Mesodermal cell (in vitro differentiated cells): ENCODE measurements around the gene NBAS.
"Not testable (repeated sequence)": the region's sequence is repeated elsewhere in the genome, so short reads cannot be mapped to it uniquely, and the experiment has no call there.

Experiments used
- H3K27ac ChIP-seq: 2 replicates; pipeline ENCODE4 v1.7.0; 2013; ENCODE audit warnings: mild to moderate bottlenecking, low read depth, low read length, moderate library complexity; ENCODE audit not compliant: severe bottlenecking
- H3K36me3 ChIP-seq: 2 replicates; pipeline ENCODE4 v1.7.1; 2013; ENCODE audit warnings: mild to moderate bottlenecking, low read length, moderate library complexity; ENCODE audit not compliant: control insufficient read depth, insufficient read depth
- H3K4me1 ChIP-seq: one replicate; pipeline ENCODE4 v1.7.1; 2013; ENCODE audit warnings: mild to moderate bottlenecking, low read length; ENCODE audit not compliant: insufficient read depth, control insufficient read depth, poor library complexity, severe bottlenecking
- H3K4me3 ChIP-seq: 2 replicates; pipeline ENCODE4 v1.7.0; 2013; ENCODE audit warnings: low read length, control low read depth, mild to moderate bottlenecking; ENCODE audit not compliant: insufficient read depth, poor library complexity, severe bottlenecking; ENCODE audit errors: extremely low read depth
- H3K9me3 ChIP-seq: 2 replicates; pipeline ENCODE4 v1.7.1; 2013; ENCODE audit warnings: mild to moderate bottlenecking, low read length, moderate library complexity; ENCODE audit not compliant: control insufficient read depth
- WGBS, 2 experiments: methylation state at CpG; one replicate each; pipeline ENCODE4 v1.1.5; 2013; ENCODE audit warnings: missing lambda C conversion rate in 2 of 2; ENCODE audit not compliant: insufficient coverage in 2 of 2; 5-methylcytosine and 5-hydroxymethylcytosine counted together

Gene NBAS

DNA sequence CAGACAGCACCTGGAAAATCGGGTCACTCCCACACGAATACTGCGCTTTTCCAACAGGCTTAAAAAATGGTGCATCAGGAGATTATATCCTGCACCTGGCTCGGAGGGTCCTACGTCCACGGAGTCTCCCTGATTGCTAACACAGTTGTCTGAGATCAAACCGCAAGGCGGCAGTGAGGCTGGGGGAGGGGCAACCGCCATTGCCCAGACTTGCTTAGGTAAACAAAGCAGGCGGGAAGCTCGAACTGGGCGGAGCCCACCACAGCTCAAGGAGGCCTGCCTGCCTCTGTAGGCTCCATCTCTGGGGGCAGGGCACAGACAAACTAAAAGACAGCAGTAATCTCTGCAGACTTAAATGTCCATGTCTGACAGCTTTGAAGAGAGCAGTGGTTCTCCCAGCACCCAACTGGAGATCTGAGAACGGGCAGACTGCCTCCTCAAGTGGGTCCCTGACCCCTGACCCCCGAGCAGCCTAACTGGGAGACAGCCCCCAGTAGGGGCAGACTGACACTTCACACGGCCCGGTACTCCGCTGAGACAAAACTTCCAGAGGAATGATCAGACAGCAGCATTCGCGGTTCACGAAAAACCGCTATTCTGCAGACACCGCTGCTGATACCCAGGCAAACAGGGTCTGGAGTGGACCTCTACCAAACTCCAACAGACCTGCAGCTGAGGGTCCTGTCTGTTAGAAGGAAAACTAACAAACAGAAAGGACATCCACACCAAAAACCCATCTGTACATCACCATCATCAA, 121.2 kb downstream of the NBAS start:
- H3K4me1 ChIP-seq = peaks cover 20% of the 10 kb centered on the region
- H3K36me3 ChIP-seq, H3K4me3 ChIP-seq, H3K27ac ChIP-seq, H3K9me3 ChIP-seq: not testable (repeated sequence)
- WGBS, 2 experiments = 90 to 92% methylated on average over 16 to 18 of the region's 22 CpGs

- H3K36me3 ChIP-seq, H3K9me3 ChIP-seq, H3K4me3 ChIP-seq, H3K27ac ChIP-seq: not testable (repeated sequence)
- peaks cover 20% of the 10 kb centered on the region for H3K4me1 ChIP-seq
- WGBS, 2 experiments = 96% methylated on average over 10 of the region's 10 CpGs; no CpG with 5 or more reads in 1 of the 2 experiments
These were observed 121.8 kb downstream of the NBAS start for GRCh38 chr2:15439366-15439765.

DNA sequence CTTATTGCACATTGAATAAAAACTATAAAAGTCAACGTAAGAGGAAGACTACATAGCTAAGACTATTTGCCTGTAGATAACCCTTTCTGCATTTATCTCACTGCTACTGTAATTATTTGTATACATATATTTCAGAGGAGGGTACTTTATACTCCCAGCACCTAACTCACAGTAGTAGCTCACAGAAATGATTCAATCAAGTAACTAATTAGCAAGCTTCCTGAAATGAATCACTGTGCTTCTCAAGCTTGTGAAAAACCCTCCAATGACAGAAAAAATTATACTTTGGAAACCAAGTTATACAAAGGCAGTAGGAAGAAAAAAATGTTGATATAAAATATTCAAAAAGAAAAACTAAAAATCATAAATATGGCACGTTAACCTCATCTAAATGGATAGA, 124.9 kb downstream of the NBAS start:
- Histone ChIP-seq H3K4me3 (no peak overlapping the region), H3K27ac (no peak overlapping the region), H3K36me3 (no peaks in the 10 kb centered on the region), H3K9me3 (no peaks in the 10 kb centered on the region), H3K4me1 (peaks cover 20% of the 10 kb centered on the region)
- 100% methylated on average over 1 of the region's 2 CpGs for WGBS, 2 experiments

GRCh38 chr2:15435474-15435873, 125.7 kb downstream of the NBAS start:
- Histone ChIP-seq H3K9me3 (no peaks in the 10 kb centered on the region), H3K4me3 (no peak overlapping the region), H3K4me1 (peaks cover 20% of the 10 kb centered on the region), H3K27ac (peak overlapping the region; percentile 3), H3K36me3 (no peaks in the 10 kb centered on the region)
- WGBS, 2 experiments = 62 to 75% methylated on average over 3 to 4 of the region's 5 CpGs

DNA sequence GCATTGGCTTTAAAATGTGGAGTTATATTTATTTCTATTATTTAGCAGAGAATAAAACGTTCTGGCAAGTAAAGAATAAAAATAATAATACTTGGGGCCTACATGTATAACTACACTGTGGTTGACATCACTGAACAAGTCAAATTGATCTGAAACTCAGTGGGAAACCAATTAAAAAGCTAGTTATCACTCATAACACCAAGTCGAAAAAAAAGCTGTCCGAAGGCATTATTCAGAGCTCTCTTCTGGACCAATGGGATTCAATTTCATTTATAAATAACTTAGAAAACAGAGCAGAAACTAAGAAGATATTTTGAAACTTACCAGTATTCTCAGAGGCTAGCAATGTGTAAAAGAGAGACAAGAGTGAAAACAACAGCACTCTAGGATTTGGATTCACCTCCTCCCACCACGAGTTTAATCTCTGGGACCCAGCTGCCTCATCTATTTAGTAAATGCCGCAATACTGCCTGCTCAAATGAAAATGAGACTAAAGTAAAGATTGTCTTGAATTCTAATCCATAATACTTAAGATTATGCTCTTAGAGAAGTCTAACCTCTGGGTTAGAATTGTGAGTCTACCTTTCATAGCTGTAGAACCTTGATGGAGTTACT, 128.4 kb downstream of the NBAS start:
- peaks cover 20% of the 10 kb centered on the region for H3K4me1 ChIP-seq
- H3K4me3 ChIP-seq = no peak overlapping the region
- H3K36me3 ChIP-seq = no peaks in the 10 kb centered on the region
- 80% methylated on average over 1 of the region's 5 CpGs; no CpG with 5 or more reads in 1 of the 2 experiments for WGBS, 2 experiments
- no peak overlapping the region for H3K27ac ChIP-seq
- H3K9me3 ChIP-seq = no peaks in the 10 kb centered on the region

- Histone ChIP-seq H3K4me1 (peaks cover 2% of the 10 kb centered on the region), H3K27ac (no peak overlapping the region), H3K4me3 (no peak overlapping the region), H3K36me3 (peaks cover 12% of the 10 kb centered on the region), H3K9me3 (no peaks in the 10 kb centered on the region)
- no CpG with 5 or more reads among the region's 1 CpG for WGBS, 2 experiments
These were observed 132.1 kb downstream of the NBAS start for GRCh38 chr2:15429032-15429431.

DNA sequence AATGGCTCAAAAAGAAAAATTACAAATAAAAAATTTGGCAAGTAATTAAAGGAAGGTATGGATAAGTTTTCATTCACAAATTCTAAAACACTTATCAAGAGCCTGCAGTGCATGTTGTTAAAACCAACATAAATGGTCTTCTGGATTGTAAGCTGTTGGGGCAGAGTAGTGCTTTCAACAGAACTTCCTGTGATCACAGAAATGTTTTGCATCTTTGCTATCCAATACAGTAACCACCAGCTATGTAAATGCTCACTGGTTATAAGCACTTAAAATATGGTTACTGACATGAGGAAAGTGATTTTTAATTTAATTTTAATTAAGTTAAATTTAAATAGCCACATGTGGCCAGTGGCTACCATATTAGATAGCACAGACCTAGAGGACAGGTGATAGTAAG, 133.1 kb downstream of the NBAS start:
- Histone ChIP-seq H3K4me3 (no peak overlapping the region), H3K9me3 (no peaks in the 10 kb centered on the region), H3K36me3 (peaks cover 20% of the 10 kb centered on the region), H3K27ac (no peak overlapping the region), H3K4me1 (peaks cover 2% of the 10 kb centered on the region)

DNA sequence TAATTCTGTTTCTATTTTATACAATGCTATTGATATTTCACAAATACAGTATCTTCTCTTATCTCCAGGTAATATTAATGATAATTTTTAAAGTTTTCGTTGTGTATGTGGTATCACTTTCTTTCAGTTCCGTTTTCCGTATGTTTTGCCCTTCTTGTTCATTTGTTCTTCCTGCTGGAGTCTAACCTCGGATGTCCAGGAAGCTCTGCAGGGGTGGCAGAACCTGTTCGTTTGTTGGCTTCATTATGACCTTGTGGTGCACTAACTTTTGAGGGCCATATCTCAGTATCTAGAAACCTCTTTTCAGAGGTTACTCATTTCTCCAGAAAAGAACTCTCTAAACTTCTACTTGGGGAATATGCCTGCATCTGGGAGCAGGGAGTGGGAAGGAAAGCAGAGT, 134.5 kb downstream of the NBAS start:
- Histone ChIP-seq H3K4me3 (no peak overlapping the region), H3K36me3 (peaks cover 21% of the 10 kb centered on the region), H3K9me3 (no peaks in the 10 kb centered on the region), H3K4me1 (peaks cover 2% of the 10 kb centered on the region), H3K27ac (no peak overlapping the region)
- WGBS, 2 experiments = 87 to 98% methylated on average over 5 of the region's 5 CpGs

DNA sequence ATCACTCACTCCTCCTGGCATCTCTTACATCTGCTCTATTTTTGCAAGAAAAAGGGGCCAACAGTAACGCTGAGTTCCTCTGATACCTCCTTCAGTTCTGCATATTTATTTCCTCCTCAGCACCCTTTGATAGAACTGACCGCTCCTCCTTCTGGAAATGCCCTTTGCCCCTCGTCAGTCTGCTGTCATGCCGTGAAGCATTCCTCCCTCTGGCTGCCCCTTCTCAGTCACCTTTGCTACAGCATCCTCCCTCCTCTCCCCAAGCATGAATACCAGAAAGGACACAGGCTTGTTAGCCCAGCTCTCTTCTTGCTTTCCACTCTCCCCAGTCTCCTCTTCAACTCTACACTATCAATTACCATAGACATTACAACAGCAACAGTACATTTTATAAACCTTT, 135.4 kb downstream of the NBAS start:
- no peak overlapping the region for H3K27ac ChIP-seq

GRCh38 chr2:15421753-15422152, 139.4 kb downstream of the NBAS start:
- Histone ChIP-seq H3K27ac (no peak overlapping the region), H3K4me1 (peaks cover 2% of the 10 kb centered on the region), H3K36me3 (peaks cover 19% of the 10 kb centered on the region), H3K9me3 (no peaks in the 10 kb centered on the region), H3K4me3 (no peak overlapping the region)
- 90 to 98% methylated on average over 2 to 3 of the region's 3 CpGs for WGBS, 2 experiments

More for the DNA sequence above, 135.4 kb downstream of the NBAS start:
- Histone ChIP-seq H3K36me3 (peaks cover 21% of the 10 kb centered on the region), H3K9me3 (no peaks in the 10 kb centered on the region), H3K4me3 (no peak overlapping the region), H3K4me1 (peaks cover 2% of the 10 kb centered on the region)
- 33 to 36% methylated on average over 4 of the region's 4 CpGs for WGBS, 2 experiments

- Histone ChIP-seq H3K4me1 (no peaks in the 10 kb centered on the region), H3K36me3 (peaks cover 11% of the 10 kb centered on the region), H3K27ac (no peak overlapping the region), H3K4me3 (no peak overlapping the region), H3K9me3 (no peaks in the 10 kb centered on the region)
- WGBS, 2 experiments = 100% methylated on average over 1 of the region's 2 CpGs
These were observed 145.4 kb downstream of the NBAS start for GRCh38 chr2:15415748-15416147.
